SJSA1 (cell line): ENCODE results near the gene EXOC1L. TPM values are rescaled to one million over a fixed set of nuclear protein-coding genes. Genes with fewer than 3 reads are reported as not detected.

Source experiments
- DNase-seq, 2 experiments: peaks; one replicate each; pipeline ENCODE4 v3.0.0-alpha.2; 2015 to 2020; ENCODE audit warnings: low spot score in 2 of 2, low read depth in 1 of 2
- H3K27ac ChIP-seq: fragments of 250-450 bp; sonication (Bioruptor Pico); 2 replicates; pipeline ENCODE4 v1.5.1; 2020; ENCODE audit warnings: mild to moderate bottlenecking, moderate library complexity
- H3K27me3 ChIP-seq: fragments of 250-450 bp; sonication (Bioruptor Pico); replicated peaks from 2 replicates; pipeline ENCODE4 v1.5.1; 2020; ENCODE audit warnings: mild to moderate bottlenecking, moderate library complexity
- H3K36me3 ChIP-seq: fragments of 250-450 bp; sonication (Bioruptor Pico); 2 replicates; pipeline ENCODE4 v1.5.1; 2020; ENCODE audit warnings: mild to moderate bottlenecking
- H3K4me1 ChIP-seq: fragments of 250-450 bp; sonication (Bioruptor Pico); replicated peaks from 2 replicates; pipeline ENCODE4 v1.6.1; 2021; ENCODE audit warnings: mild to moderate bottlenecking
- H3K4me3 ChIP-seq: fragments of 250-450 bp; sonication (Bioruptor Pico); 2 replicates; pipeline ENCODE4 v1.5.1; 2020; ENCODE audit warnings: mild to moderate bottlenecking
- H3K9me3 ChIP-seq: fragments of 250-450 bp; sonication (Bioruptor Pico); replicated peaks from 2 replicates; pipeline ENCODE4 v1.5.1; 2020; ENCODE audit warnings: mild to moderate bottlenecking
- total RNA-seq: library from RNA; depleted of rRNA; stranded (reverse); fragments of >200 nt; shearing (Covaris generic); gene quantifications from 2 replicates; pipeline ENCODE4 v1.2.3, GENCODE V29; 2014; rRNA removed

EXOC1L gene, protein sequence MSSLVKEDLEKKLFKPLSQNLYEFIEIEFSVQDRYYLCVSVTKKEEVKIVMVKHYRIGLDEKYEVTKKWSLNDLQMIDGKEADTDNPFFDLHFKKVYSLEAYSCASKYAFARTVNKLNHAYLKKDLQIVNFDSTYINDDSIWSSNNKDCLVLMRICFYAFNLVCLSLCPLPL
- not detected in 2 replicates for total RNA-seq

DNA sequence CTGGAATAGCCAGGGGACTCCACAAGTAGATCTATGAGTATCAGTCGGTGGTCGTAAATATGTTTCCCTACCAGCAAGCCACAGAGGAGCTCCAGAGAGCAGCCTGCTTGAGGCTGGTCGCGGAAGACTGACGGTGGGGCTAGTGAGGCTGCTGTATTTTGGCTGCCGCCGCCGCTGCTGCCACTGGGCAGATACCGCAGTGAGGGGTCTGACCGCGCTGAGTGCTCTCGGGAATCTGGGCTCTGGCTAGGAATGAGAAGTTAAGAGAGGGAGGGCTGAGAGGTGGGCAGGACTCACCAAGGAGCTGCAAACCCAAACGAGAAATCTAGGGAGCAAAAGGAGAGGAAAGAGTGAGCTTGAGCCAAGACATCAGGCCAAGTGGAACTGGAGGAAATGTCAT lies at the start of gene EXOC1L:
Gene EXOC1L (plus strand): TSS at position 157 of the 400 bp plus-strand sequence. CDS start 237 bp downstream, at position 394.
- H3K4me1 ChIP-seq, result no peaks in the 10 kb centered on the region
- H3K9me3 ChIP-seq, result no peaks in the 10 kb centered on the region
- H3K27ac ChIP-seq, result no peak within 1 kb of the TSS
- H3K4me3 ChIP-seq, result no peak within 1 kb of the TSS
- DNase-seq, result peak in 1 of 2 experiments; percentile 7
- H3K27me3 ChIP-seq, result peaks cover 19% of the 10 kb centered on the region
- no peaks in the 10 kb centered on the region for H3K36me3 ChIP-seq

DNA sequence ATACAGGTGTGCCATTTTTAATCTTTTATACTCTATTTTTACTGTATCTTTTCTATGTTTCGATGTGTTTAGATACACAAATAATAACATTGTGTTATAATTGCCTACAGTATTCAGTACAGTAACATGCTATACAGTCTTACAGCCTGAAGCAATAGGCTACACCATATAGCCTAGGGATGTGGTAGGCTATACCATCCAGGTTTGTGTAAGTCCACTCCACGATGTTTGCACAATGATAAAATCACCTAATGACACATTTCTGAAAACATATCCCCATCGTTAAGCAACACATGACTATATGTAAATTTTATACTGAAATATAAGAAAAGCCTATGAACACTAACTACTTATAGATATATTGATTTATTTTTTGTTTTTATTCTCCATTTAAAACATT lies 48.9 kb upstream of the EXOC1L start:
- Histone ChIP-seq H3K9me3 (no peaks in the 10 kb centered on the region), H3K27me3 (no peaks in the 10 kb centered on the region), H3K27ac (no peak overlapping the region), H3K4me3 (no peak overlapping the region), H3K4me1 (peaks cover 5% of the 10 kb centered on the region; the same call in 1 of the 2 replicates), H3K36me3 (no peaks in the 10 kb centered on the region)
- no peak for DNase-seq

DNA sequence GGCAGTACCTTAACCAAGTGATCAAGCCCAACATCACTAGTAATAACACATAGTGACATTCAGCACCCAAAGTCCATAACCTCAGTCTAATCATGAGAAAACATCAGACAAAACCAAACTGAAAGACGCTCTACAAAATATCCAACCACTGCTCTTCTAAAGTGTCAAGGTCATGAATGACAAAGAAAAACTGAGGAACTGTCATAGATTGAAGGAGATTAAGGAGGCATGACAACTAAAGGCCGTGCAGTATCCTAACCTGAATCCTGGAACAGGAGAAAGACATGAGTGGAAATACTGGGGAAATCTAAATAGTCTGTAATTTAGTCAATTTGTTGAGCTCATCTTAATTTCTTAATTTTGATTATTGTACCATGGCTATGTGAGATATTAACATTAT lies 38.2 kb upstream of the EXOC1L start:
- H3K9me3 ChIP-seq, result no peaks in the 10 kb centered on the region
- H3K27me3 ChIP-seq, result 0 out of 2 replicates have a peak, but pooled peaks cover 3% of the 10 kb centered on the region
- DNase-seq, result no peak

DNA sequence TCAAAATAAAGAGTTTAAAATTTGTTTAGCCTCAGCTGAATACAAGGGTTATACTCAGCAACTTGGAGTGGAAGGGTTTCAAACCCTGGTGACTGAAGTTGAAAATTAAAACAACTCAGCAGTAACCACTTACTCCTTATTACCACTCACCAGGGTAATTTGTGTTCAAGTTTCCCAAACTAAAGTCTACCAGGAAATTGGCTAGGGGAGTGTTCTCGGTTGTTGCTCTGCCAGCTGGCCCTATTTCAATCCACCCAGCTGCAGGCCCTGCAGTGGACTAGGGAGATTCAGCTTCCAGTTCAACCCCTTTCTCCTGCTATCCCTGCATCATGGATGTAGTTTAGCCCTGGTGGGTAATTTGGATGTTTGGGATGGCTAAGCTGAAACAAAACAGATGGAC lies 37.8 kb upstream of the EXOC1L start:
- no peaks in the 10 kb centered on the region for H3K4me1 ChIP-seq
- DNase-seq, result no peak
- H3K36me3 ChIP-seq, result no peaks in the 10 kb centered on the region
- H3K27ac ChIP-seq, result no peak overlapping the region
- 0 out of 2 replicates have a peak, but pooled peaks cover 3% of the 10 kb centered on the region for H3K27me3 ChIP-seq
- H3K9me3 ChIP-seq, result no peaks in the 10 kb centered on the region
- H3K4me3 ChIP-seq, result no peak overlapping the region

More for the DNA sequence above, 38.2 kb upstream of the EXOC1L start:
- Histone ChIP-seq H3K4me3 (no peak overlapping the region), H3K4me1 (no peaks in the 10 kb centered on the region), H3K36me3 (no peaks in the 10 kb centered on the region), H3K27ac (no peak overlapping the region)

DNA sequence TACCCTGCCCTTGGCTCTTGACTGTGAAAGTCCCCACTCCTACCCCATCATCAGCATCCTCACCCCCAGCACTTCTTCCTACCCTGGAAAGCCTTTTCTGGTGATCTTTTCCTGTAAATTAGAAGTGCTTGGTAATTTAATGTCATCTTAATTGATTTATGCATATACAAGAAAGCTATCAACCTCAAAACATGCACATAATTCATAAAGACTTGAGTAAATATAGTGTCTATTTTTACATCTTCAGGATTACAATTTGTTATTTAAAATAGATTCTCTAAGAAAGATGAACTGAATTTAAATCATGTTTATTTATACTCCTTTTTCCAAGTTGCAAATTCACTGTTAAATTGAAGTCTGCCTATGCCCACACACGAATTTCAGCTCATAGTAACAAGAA lies 36.0 kb upstream of the EXOC1L start:
- H3K4me1 ChIP-seq, result no peaks in the 10 kb centered on the region
- H3K9me3 ChIP-seq, result no peaks in the 10 kb centered on the region
- H3K4me3 ChIP-seq, result no peak overlapping the region
- H3K27me3 ChIP-seq, result 0 out of 2 replicates have a peak, but pooled peaks cover 3% of the 10 kb centered on the region
- no peak overlapping the region for H3K27ac ChIP-seq
- DNase-seq, result no peak
- no peaks in the 10 kb centered on the region for H3K36me3 ChIP-seq

DNA sequence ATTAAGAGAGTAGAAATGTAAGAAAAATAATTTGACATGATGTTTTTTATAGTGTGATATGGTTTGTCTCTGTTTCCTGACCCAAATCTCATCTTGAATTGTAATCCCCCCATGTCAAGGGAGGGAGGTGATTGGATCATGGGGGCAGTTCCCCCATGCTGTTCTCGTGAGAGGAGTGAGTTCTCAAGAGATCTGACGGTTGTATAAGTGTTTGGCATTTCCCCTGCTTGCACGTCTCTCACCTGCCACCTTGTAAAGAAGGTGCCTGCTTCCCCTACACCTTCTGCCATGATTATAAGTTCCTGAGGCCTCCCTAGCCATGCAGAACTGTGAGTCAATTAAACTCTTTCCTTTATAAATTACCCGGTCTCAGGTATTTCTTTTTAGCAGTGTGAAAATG lies 34.8 kb upstream of the EXOC1L start:
- Histone ChIP-seq H3K27ac (no peak overlapping the region), H3K9me3 (no peaks in the 10 kb centered on the region), H3K36me3 (no peaks in the 10 kb centered on the region), H3K27me3 (0 out of 2 replicates have a peak, but pooled peaks cover 3% of the 10 kb centered on the region), H3K4me1 (no peaks in the 10 kb centered on the region), H3K4me3 (no peak overlapping the region)
- no peak for DNase-seq

DNA sequence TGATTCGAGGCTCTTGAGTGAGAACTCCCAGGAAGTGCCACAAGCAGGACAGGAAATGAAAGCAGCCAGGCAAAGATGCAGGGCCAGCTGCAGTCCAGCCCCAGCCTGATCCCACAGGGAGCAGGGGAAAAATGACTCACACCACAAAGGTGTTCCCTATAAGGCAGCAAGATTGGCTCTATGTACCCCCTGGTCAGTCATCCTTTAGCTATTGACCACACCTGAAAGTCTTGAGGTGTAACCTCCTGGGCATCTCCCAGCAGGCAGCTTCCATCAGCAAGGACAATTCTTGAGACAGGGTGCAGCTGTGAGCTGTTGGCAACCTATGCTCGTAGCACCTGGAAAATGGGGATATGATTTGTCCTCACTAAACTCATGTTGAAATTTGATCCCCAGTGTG lies 27.9 kb upstream of the EXOC1L start:
- H3K4me3 ChIP-seq, result no peak overlapping the region
- H3K4me1 ChIP-seq, result no peaks in the 10 kb centered on the region
- no peaks in the 10 kb centered on the region for H3K36me3 ChIP-seq
- no peaks in the 10 kb centered on the region for H3K27me3 ChIP-seq
- no peak for DNase-seq
- H3K27ac ChIP-seq, result no peak overlapping the region
- H3K9me3 ChIP-seq, result no peaks in the 10 kb centered on the region; the same call in 1 of the 2 replicates

DNA sequence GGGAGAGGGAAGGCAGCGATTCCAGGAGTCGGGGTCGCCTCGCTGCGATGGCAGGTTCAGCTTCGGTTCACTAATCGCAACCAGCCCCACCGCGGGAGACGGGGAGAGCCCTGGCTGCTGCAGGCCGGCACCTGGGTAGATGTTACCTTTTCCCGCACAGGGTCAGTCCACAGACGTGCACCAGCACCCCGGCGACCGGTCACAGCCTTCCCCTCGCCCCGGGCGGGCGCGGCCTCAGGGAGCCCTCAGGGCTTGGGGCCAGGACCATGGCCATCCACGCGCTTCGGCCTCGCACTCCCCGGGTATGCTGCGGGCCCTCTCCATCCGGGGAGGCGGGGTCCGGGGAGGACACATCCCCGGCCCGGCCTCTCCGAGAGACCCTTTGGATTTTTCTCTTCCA lies 26.1 kb upstream of the EXOC1L start:
- Histone ChIP-seq H3K4me1 (no peaks in the 10 kb centered on the region), H3K9me3 (no peaks in the 10 kb centered on the region; the same call in 1 of the 2 replicates), H3K36me3 (no peaks in the 10 kb centered on the region), H3K27ac (no peak overlapping the region), H3K27me3 (no peaks in the 10 kb centered on the region), H3K4me3 (no peak overlapping the region)
- no peak for DNase-seq

DNA sequence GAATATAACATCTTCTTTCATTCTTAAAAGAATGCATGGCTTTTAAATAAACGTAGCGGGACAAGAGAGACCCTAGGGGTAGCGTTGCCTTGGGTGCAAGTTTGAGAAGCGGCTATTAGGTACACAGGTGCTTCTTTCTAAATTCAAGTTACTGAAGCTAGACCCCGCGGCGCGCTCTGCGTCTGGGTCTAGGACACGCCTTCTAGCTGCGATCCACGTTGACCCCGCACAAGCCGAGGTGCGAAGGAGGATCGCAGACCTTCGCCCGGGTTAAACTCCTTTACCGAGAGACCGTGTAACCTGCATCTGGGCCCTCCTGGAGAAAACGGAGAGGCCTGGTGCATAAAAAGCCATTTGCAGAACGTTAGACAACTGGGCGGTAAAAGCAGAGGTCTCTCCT lies 25.5 kb upstream of the EXOC1L start:
- no peaks in the 10 kb centered on the region for H3K27me3 ChIP-seq

DNA sequence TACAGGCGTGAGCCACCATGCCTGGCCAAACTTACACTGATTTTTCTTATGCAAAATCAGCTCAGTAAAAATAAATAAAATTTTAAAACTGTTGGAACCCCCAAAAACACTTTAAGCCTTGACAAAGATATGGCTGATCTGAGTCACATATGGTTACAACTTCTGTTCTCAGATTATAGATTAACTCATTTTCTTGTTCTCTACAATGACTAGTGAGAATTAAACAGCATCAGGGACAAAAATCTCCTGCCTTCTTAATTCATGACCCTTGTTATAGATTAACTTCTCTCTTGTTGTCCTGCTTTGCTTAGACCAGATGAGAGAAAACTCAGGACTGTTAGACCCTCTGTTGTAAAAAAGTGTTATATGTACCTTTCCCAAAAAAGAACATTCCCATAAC lies 24.2 kb upstream of the EXOC1L start:
- no peak overlapping the region for H3K27ac ChIP-seq
- H3K36me3 ChIP-seq, result no peaks in the 10 kb centered on the region
- H3K27me3 ChIP-seq, result no peaks in the 10 kb centered on the region
- DNase-seq, result no peak
- H3K4me3 ChIP-seq, result no peak overlapping the region
- no peaks in the 10 kb centered on the region for H3K4me1 ChIP-seq
- no peaks in the 10 kb centered on the region; the same call in 1 of the 2 replicates for H3K9me3 ChIP-seq

More for the DNA sequence above, 25.5 kb upstream of the EXOC1L start:
- Histone ChIP-seq H3K4me3 (no peak overlapping the region), H3K9me3 (no peaks in the 10 kb centered on the region; the same call in 1 of the 2 replicates), H3K27ac (no peak overlapping the region), H3K4me1 (no peaks in the 10 kb centered on the region), H3K36me3 (no peaks in the 10 kb centered on the region)
- no peak for DNase-seq

DNA sequence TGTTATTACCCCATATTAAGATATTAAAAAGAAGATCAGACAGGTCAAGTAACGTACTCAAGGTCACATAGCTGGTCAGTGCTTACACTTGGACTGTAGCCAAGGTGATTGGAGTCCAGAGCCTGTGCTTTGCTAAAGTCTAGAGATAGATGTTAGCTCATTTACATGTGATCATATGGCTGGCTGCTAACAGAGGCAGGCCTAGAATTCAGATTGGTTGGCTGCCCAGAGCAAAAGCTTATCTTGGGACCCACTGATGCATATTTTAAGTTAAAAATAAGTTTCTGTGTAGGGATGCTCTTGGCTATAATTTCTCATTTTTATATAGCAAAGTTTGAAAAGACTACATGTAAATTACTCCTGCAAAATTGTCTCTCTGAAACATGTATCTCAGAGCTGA lies 18.1 kb upstream of the EXOC1L start:
- Histone ChIP-seq H3K9me3 (no peaks in the 10 kb centered on the region), H3K36me3 (no peaks in the 10 kb centered on the region), H3K27ac (no peak overlapping the region), H3K27me3 (no peaks in the 10 kb centered on the region; the same call in 1 of the 2 replicates), H3K4me1 (no peaks in the 10 kb centered on the region), H3K4me3 (no peak overlapping the region)
- no peak for DNase-seq

DNA sequence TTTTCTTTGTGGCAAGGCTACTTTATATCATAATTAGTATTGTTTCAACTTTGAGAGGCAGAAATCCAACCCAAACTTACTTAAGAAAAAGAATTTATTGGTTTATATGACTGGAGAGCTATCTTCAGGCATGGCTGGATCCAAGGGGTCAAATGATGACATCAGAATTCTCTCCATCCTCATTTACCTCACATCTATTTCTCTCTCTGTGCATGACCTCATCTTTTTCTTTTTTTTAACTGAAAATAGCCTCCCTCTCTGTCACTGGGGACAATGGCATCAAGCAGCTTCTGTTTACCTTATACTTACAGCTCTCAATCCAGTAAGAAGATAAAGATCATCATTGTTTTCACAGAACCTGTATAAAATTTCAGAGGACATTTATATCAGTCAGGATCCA lies 12.0 kb upstream of the EXOC1L start:
- Histone ChIP-seq H3K27ac (no peak overlapping the region), H3K36me3 (no peaks in the 10 kb centered on the region), H3K4me3 (no peak overlapping the region), H3K4me1 (no peaks in the 10 kb centered on the region), H3K9me3 (no peaks in the 10 kb centered on the region), H3K27me3 (no peaks in the 10 kb centered on the region; the same call in 1 of the 2 replicates)
- DNase-seq, result no peak

DNA sequence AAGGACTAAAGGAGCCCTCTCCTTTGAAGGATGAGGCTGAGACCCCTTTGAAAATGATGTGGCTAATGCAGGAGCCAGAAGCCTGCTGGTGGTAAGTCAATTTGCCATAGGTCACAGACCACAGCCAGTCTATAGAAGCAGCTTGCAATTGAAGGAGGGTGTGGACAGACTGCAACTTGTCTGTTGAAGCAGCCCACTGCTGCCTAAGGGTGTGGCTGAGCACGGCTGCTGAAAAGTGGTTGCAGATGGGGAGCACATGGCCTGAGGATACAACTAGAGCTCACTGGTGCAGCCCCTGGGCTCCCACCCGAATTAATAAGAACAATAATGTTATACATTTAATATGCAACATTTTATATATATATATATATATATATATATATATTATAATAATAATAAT lies 11.4 kb upstream of the EXOC1L start:
- no peak for DNase-seq
- Histone ChIP-seq H3K36me3 (no peaks in the 10 kb centered on the region), H3K4me1 (no peaks in the 10 kb centered on the region), H3K27ac (no peak overlapping the region), H3K4me3 (no peak overlapping the region), H3K27me3 (no peaks in the 10 kb centered on the region; the same call in 1 of the 2 replicates), H3K9me3 (no peaks in the 10 kb centered on the region)

DNA sequence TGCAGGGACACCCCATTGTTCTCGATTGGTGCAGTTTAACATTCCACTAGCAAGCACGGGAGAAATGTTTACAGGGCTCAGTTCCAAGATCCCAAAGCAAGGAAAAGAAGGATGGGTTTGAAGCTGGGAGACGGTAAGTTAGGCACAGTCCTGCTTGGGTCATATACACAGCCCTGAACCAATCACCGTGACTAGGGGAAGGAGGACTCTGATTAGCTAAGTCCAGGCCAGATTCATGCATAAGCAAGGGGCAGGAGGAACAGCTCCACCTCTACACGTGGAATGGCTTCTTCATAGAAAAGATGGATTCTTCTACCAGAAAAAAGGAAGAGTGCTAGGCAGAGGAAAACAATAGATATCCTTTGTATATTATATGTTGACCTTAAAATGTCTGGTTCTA lies 11.0 kb upstream of the EXOC1L start:
- H3K4me1 ChIP-seq, result no peaks in the 10 kb centered on the region
- no peaks in the 10 kb centered on the region; the same call in 1 of the 2 replicates for H3K27me3 ChIP-seq
- no peaks in the 10 kb centered on the region for H3K36me3 ChIP-seq
- H3K27ac ChIP-seq, result no peak overlapping the region
- H3K4me3 ChIP-seq, result no peak overlapping the region
- H3K9me3 ChIP-seq, result no peaks in the 10 kb centered on the region
- no peak for DNase-seq

DNA sequence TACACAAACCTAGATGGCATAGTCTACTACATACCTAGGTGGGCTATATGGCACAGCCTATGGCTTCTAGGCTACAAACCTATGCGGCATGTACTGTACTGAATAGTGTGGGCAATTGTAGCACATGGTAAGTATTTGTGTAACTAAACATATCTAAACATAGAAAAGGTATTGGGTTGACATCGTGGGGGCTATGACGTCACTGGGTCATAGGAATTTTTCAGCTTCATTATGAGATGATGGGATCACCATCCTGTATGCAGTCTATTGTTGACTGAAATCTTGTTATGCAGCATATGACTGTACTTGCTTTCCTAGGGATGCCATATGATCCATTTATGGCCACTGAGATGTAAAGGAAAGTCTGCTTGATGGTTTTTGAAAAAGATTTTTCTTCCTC lies 1.9 kb upstream of the EXOC1L start:
- Histone ChIP-seq H3K4me3 (no peak overlapping the region), H3K9me3 (no peaks in the 10 kb centered on the region), H3K36me3 (no peaks in the 10 kb centered on the region), H3K4me1 (no peaks in the 10 kb centered on the region), H3K27me3 (peaks cover 19% of the 10 kb centered on the region), H3K27ac (no peak overlapping the region)
- no peak for DNase-seq
